MM.1S (cell line): ENCODE data around the gene RIN2.

Experiments
- DNase-seq: peaks from one replicate; pipeline ENCODE4 v3.0.0-alpha.2; 2015
- H2AFZ ChIP-seq: fragments of 300-600 bp; sonication (generic); 2 replicates; pipeline ENCODE4 v1.6.0; 2016; ENCODE audit warnings: antibody characterized with exemption, low read length
- H3F3A ChIP-seq: fragments of 300-600 bp; sonication (generic); 2 replicates; pipeline ENCODE4 v1.6.1; 2016; ENCODE audit warnings: mild to moderate bottlenecking, antibody characterized with exemption, low read length, moderate library complexity, mixed read lengths; ENCODE audit not compliant: insufficient read depth
- H3K27ac ChIP-seq: fragments of 300-600 bp; sonication (generic); 2 replicates; pipeline ENCODE4 v1.5.1; 2016; ENCODE audit warnings: mild to moderate bottlenecking, low read length
- H3K27me3 ChIP-seq: fragments of 300-600 bp; sonication (generic); replicated peaks from 2 replicates; pipeline ENCODE4 v1.6.0; 2016; ENCODE audit warnings: low read length; ENCODE audit not compliant: insufficient read depth
- H3K36me3 ChIP-seq: fragments of 300-600 bp; sonication (generic); replicated peaks from 2 replicates; pipeline ENCODE4 v1.6.1; 2016; ENCODE audit warnings: mild to moderate bottlenecking, low read length, mixed read lengths; ENCODE audit not compliant: insufficient read depth
- H3K4me1 ChIP-seq: fragments of 300-600 bp; sonication (generic); 2 replicates; pipeline ENCODE4 v1.6.1; 2016; ENCODE audit warnings: low read length, mixed read lengths
- H3K4me2 ChIP-seq: fragments of 300-600 bp; sonication (generic); 2 replicates; pipeline ENCODE4 v1.6.0; 2016; ENCODE audit warnings: low read depth, low read length
- H3K4me3 ChIP-seq: fragments of 300-600 bp; sonication (generic); 2 replicates; pipeline ENCODE4 v1.5.1; 2016; ENCODE audit warnings: low read length, mixed read lengths
- H3K79me2 ChIP-seq: fragments of 300-600 bp; sonication (generic); 2 replicates; pipeline ENCODE4 v1.6.1; 2016; ENCODE audit warnings: mixed run types, low read length, mixed read lengths
- H3K9ac ChIP-seq: fragments of 300-600 bp; sonication (generic); 2 replicates; pipeline ENCODE4 v1.6.1; 2016; ENCODE audit warnings: low read length, mixed read lengths
- H3K9me2 ChIP-seq: fragments of 300-600 bp; sonication (generic); replicated peaks from 2 replicates; pipeline ENCODE4 v1.6.1; 2016; ENCODE audit warnings: mild to moderate bottlenecking, low read length, mixed read lengths; ENCODE audit not compliant: insufficient read depth
- H3K9me3 ChIP-seq: fragments of 300-600 bp; sonication (generic); replicated peaks from 2 replicates; pipeline ENCODE4 v1.6.1; 2016; ENCODE audit warnings: mild to moderate bottlenecking, low read length, mixed read lengths; ENCODE audit not compliant: insufficient read depth
- H4K20me1 ChIP-seq: fragments of 300-600 bp; sonication (generic); 2 replicates; pipeline ENCODE4 v1.6.1; 2016; ENCODE audit warnings: mild to moderate bottlenecking, low read length, moderate library complexity, mixed read lengths; ENCODE audit not compliant: insufficient read depth
- EZH2 ChIP-seq: fragments of 300-600 bp; sonication (generic); optimal IDR thresholded peaks from 2 replicates; pipeline ENCODE3; 2017; ENCODE audit warnings: low read depth, mild to moderate bottlenecking, antibody characterized with exemption, low read length, mixed read lengths
- EZH2phosphoT487 ChIP-seq: fragments of 300-600 bp; sonication (generic); IDR thresholded peaks from 2 replicates; pipeline ENCODE4 v1.6.1; 2018; ENCODE audit warnings: antibody characterized with exemption, low read length
- TF ChIP-seq, protein P1 (sequence below): fragments of 300-600 bp; sonication (generic); IDR thresholded peaks from 2 replicates; pipeline ENCODE4 v1.5.1; 2016; ENCODE audit warnings: antibody characterized with exemption, low read length, mixed read lengths

RIN2 gene

DNA sequence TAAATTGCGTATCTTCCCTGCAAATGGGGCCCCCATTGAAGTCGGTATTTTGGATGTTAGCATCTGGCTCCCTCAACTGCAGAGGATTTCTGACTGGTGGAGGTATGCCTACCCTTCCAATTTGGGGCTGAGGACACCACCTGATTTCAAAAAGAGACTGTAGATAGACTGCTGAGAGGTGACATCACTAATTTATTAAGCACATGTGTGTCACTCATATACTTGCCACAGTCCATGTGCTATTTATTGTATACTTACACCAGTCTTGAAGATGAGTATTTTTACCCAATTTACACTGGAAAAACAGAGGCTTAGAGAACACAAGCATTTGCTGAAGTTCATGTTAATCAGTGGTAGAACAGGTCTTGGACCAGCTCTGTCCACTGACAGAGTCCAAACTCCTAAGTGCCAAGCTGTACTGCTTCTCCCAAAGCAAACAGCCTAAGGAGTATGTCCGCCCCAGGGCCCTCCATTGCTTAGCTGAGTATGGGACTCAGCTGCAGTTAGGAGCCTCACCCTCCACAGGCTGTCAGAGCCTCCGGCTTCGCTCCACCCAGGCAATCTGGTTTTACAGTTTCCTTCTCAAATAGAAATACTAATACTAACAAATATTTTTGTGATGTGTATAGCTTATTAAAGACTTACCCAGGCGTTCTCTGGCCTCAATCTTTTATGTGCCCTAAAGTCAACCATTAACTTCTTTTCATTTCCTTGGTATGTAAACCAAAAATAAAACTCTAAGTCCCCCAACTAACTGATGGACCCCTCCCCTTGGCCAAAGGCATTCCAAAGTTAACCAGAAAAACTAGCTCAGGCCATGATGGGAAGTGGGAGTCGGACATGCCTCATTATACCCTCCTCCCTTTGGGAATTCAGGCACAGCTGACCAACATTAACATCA lies 17.5 kb downstream of the RIN2 start:
- Histone ChIP-seq H3K4me2 (no peak overlapping the region), H3F3A (peaks cover 26% of the 10 kb centered on the region), H3K36me3 (no peaks in the 10 kb centered on the region), H3K27me3 (no peaks in the 10 kb centered on the region), H3K9ac (no peak overlapping the region), H3K9me3 (no peaks in the 10 kb centered on the region), H3K79me2 (no peaks in the 10 kb centered on the region), H2AFZ (no peak overlapping the region), H3K27ac (no peak overlapping the region), H4K20me1 (no peaks in the 10 kb centered on the region), H3K9me2 (no peaks in the 10 kb centered on the region), H3K4me1 (peaks cover 40% of the 10 kb centered on the region), H3K4me3 (no peak overlapping the region)
- DNase-seq, result no peak
- no peak for TF ChIP-seq EZH2
- TF ChIP-seq, protein P1, sequence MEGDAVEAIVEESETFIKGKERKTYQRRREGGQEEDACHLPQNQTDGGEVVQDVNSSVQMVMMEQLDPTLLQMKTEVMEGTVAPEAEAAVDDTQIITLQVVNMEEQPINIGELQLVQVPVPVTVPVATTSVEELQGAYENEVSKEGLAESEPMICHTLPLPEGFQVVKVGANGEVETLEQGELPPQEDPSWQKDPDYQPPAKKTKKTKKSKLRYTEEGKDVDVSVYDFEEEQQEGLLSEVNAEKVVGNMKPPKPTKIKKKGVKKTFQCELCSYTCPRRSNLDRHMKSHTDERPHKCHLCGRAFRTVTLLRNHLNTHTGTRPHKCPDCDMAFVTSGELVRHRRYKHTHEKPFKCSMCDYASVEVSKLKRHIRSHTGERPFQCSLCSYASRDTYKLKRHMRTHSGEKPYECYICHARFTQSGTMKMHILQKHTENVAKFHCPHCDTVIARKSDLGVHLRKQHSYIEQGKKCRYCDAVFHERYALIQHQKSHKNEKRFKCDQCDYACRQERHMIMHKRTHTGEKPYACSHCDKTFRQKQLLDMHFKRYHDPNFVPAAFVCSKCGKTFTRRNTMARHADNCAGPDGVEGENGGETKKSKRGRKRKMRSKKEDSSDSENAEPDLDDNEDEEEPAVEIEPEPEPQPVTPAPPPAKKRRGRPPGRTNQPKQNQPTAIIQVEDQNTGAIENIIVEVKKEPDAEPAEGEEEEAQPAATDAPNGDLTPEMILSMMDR, result no peak
- TF ChIP-seq EZH2phosphoT487, result no peak

DNA sequence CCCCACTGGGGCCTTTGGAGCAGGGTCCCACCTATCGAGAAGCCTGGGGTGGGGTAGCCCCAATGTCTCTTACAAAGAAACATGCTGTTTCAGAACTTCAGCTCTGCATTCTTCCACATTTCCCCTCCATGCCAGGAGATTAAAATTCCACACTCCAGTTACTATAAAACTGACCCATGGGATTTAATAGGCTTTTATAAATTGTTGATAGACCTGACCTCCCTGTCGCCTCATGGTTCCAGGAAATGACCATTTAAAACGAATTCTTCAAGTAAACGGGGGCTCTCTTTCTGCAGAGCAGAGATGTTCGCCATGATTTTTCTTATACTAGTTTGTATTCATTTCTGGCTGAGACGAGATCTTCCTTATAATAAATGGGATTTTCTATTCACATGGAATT lies 19.3 kb downstream of the RIN2 start:
- no peak overlapping the region for H3K27ac ChIP-seq
- no peaks in the 10 kb centered on the region for H3K79me2 ChIP-seq
- no peak overlapping the region for H3K4me3 ChIP-seq
- H3K9me3 ChIP-seq, result no peaks in the 10 kb centered on the region
- DNase-seq, result no peak
- H3K9me2 ChIP-seq, result no peaks in the 10 kb centered on the region
- no peak overlapping the region for H3K4me2 ChIP-seq
- no peaks in the 10 kb centered on the region for H3K36me3 ChIP-seq
- no peak overlapping the region for H3K9ac ChIP-seq
- no peaks in the 10 kb centered on the region for H4K20me1 ChIP-seq
- H2AFZ ChIP-seq, result no peak overlapping the region
- peaks cover 35% of the 10 kb centered on the region for H3F3A ChIP-seq
- TF ChIP-seq EZH2phosphoT487 (no peak), EZH2 (no peak)
- TF ChIP-seq, protein P1, result no peak
- H3K4me1 ChIP-seq, result peaks cover 56% of the 10 kb centered on the region
- H3K27me3 ChIP-seq, result no peaks in the 10 kb centered on the region

DNA sequence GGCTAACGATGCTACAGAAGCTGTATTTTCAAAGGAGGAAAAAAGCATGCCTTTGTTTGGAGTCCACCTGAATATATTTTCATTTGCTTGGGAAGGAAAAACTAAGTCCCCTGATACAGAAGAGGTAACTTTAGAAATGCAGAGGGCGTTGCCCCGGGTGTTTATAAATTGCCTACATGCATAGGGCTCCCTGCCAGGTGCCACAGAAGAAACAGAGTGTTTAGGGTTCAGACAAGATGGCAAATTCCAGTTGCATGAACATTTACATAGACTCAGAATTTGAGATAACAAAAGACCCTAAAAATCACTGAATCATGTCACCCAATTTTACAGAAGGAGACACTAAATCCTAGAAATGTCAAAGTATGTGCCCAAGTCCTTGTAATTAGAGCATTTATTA lies 19.9 kb downstream of the RIN2 start:
- DNase-seq, result no peak
- Histone ChIP-seq H3K4me1 (peaks cover 52% of the 10 kb centered on the region), H3F3A (peaks cover 35% of the 10 kb centered on the region)

More for the DNA sequence above, 19.9 kb downstream of the RIN2 start:
- TF ChIP-seq EZH2, result no peak
- TF ChIP-seq, protein P1, result no peak
- no peak for TF ChIP-seq EZH2phosphoT487
- H3K9me2 ChIP-seq, result no peaks in the 10 kb centered on the region
- no peak overlapping the region for H2AFZ ChIP-seq
- no peak overlapping the region for H3K9ac ChIP-seq
- no peaks in the 10 kb centered on the region for H3K9me3 ChIP-seq
- H3K27me3 ChIP-seq, result no peaks in the 10 kb centered on the region
- H3K36me3 ChIP-seq, result no peaks in the 10 kb centered on the region
- no peak overlapping the region for H3K4me3 ChIP-seq
- no peaks in the 10 kb centered on the region for H4K20me1 ChIP-seq
- H3K27ac ChIP-seq, result peak overlapping the region; percentile 97
- 0 out of 2 replicates have a peak overlapping the region, but pooled peaks have one; percentile 89 for H3K4me2 ChIP-seq
- H3K79me2 ChIP-seq, result no peaks in the 10 kb centered on the region
